HEK293T (cell line): ENCODE data around the gene FSD1L.

ENCODE experiments used
- CTCF ChIA-PET: fragments of 350-600 bp; formaldehyde crosslinking; extraction: SDS; loops from one replicate; lab custom pipeline; 2021; ENCODE audit warnings: antibody characterized with exemption, inconsistent platforms; lab: Yijun Ruan, JAX
- POLR2A ChIA-PET: fragments of 350-600 bp; formaldehyde crosslinking; extraction: SDS; loops from one replicate; lab custom pipeline; 2020; ENCODE audit warnings: antibody characterized with exemption, inconsistent platforms; lab: Yijun Ruan, JAX
- DNase-seq: peaks from one replicate; pipeline ENCODE4 v3.0.0; 2012; ENCODE audit warnings: mixed read lengths; ENCODE audit errors: extremely low spot score
- ARNT ChIP-seq: fragments of 450-650 bp; IDR thresholded peaks from 2 replicates; pipeline ENCODE4 v1.6.1; 2017; ENCODE audit warnings: mild to moderate bottlenecking
- BHLHE40 ChIP-seq: fragments of 450-650 bp; IDR thresholded peaks from 2 replicates; pipeline ENCODE4 v1.6.1; 2016; ENCODE audit warnings: mild to moderate bottlenecking, moderate library complexity, borderline replicate concordance
- CTBP1 ChIP-seq: fragments of 450-650 bp; IDR thresholded peaks from 2 replicates; pipeline ENCODE4 v1.6.1; 2016; ENCODE audit warnings: borderline replicate concordance
- ELF4 ChIP-seq: fragments of 450-650 bp; IDR thresholded peaks from 2 replicates; pipeline ENCODE4 v1.6.1; 2017; ENCODE audit warnings: antibody characterized with exemption
- FOXA1 ChIP-seq: fragments of 450-650 bp; IDR thresholded peaks from 2 replicates; pipeline ENCODE4 v1.6.1; 2016; ENCODE audit warnings: mild to moderate bottlenecking
- FOXK2 ChIP-seq: fragments of 450-650 bp; IDR thresholded peaks from 2 replicates; pipeline ENCODE4 v1.6.1; 2016; ENCODE audit warnings: mild to moderate bottlenecking
- FOXM1 ChIP-seq: fragments of 450-650 bp; IDR thresholded peaks from 2 replicates; pipeline ENCODE4 v1.6.1; 2017; ENCODE audit warnings: mild to moderate bottlenecking, borderline replicate concordance
- HDGF ChIP-seq: fragments of 450-650 bp; IDR thresholded peaks from 2 replicates; pipeline ENCODE4 v1.6.1; 2017; ENCODE audit warnings: antibody characterized with exemption, borderline replicate concordance
- L3MBTL2 ChIP-seq: fragments of 450-650 bp; conservative IDR thresholded peaks from 2 replicates; pipeline ENCODE4 v1.6.1; 2016; ENCODE audit warnings: mild to moderate bottlenecking
- LEF1 ChIP-seq: fragments of 450-650 bp; IDR thresholded peaks from 2 replicates; pipeline ENCODE4 v1.6.1; 2017; ENCODE audit warnings: mild to moderate bottlenecking, borderline replicate concordance
- NFRKB ChIP-seq: fragments of 450-650 bp; IDR thresholded peaks from 2 replicates; pipeline ENCODE4 v1.6.1; 2016; ENCODE audit warnings: mild to moderate bottlenecking, moderate library complexity
- PKNOX1 ChIP-seq: fragments of 450-650 bp; IDR thresholded peaks from 2 replicates; pipeline ENCODE4 v1.6.1; 2016
- SP1 ChIP-seq: fragments of 450-650 bp; IDR thresholded peaks from 2 replicates; pipeline ENCODE4 v1.6.1; 2017
- SUZ12 ChIP-seq: fragments of 450-650 bp; IDR thresholded peaks from 2 replicates; pipeline ENCODE4 v1.6.1; 2016; ENCODE audit warnings: mild to moderate bottlenecking
- TARDBP ChIP-seq: fragments of 450-650 bp; IDR thresholded peaks from 2 replicates; pipeline ENCODE4 v1.6.1; 2016
- ZNF384 ChIP-seq: fragments of 450-650 bp; IDR thresholded peaks from 2 replicates; pipeline ENCODE4 v1.6.1; 2016

The FSD1L gene

GRCh38 chr9:105452185-105452584 lies 4.4 kb downstream of the FSD1L start:
- DNase-seq, result no peak

GRCh38 chr9:105455836-105456475 lies 8.1 kb downstream of the FSD1L start:
- ChIA-PET CTCF (no interaction called here), POLR2A (no interaction called here)
- no peak for DNase-seq
- TF ChIP-seq ARNT (no peak), CTBP1 (no peak), L3MBTL2 (no peak), LEF1 (no peak), NFRKB (no peak), HDGF (no peak), BHLHE40 (no peak), TARDBP (no peak), PKNOX1 (no peak), FOXK2 (no peak), SUZ12 (no peak), FOXA1 (no peak), ZNF384 (no peak), ELF4 (no peak), SP1 (no peak), FOXM1 (no peak)

More at GRCh38 chr9:105452185-105452584, 4.4 kb downstream of the FSD1L start:
- ChIA-PET CTCF (no interaction called here), POLR2A (no interaction called here)
- TF ChIP-seq SP1, result no peak

GRCh38 chr9:105457560-105458294 lies 9.9 kb downstream of the FSD1L start:
- TF ChIP-seq HDGF (no peak), FOXA1 (no peak), ARNT (no peak), ZNF384 (no peak), NFRKB (no peak), CTBP1 (no peak), SP1 (no peak), BHLHE40 (no peak), PKNOX1 (no peak), ELF4 (no peak), FOXK2 (no peak), L3MBTL2 (no peak), SUZ12 (no peak), FOXM1 (no peak), LEF1 (no peak), TARDBP (no peak)
- DNase-seq, result no peak
- ChIA-PET CTCF (interaction anchor here (1.3 kb wide), 1 partner anchor 18 kb away, joined by 3 read pairs; no protein-coding TSS in a partner anchor), POLR2A (no interaction called here)

- DNase-seq, result no peak
- CTCF ChIA-PET, result interaction anchor here (1.3 kb wide), 1 partner anchor 17 kb away, joined by 3 read pairs; no protein-coding TSS in a partner anchor
Measured at GRCh38 chr9:105458404-105458803, 10.6 kb downstream of the FSD1L start.

GRCh38 chr9:105459336-105459735 lies 11.5 kb downstream of the FSD1L start:
- ChIA-PET CTCF (no interaction called here), POLR2A (no interaction called here)
- TF ChIP-seq LEF1 (no peak), CTBP1 (no peak), SP1 (no peak)
- no peak for DNase-seq

More at GRCh38 chr9:105458404-105458803, 10.6 kb downstream of the FSD1L start:
- POLR2A ChIA-PET, result no interaction called here
- TF ChIP-seq TARDBP, result no peak
- TF ChIP-seq ELF4, result no peak
- TF ChIP-seq PKNOX1, result no peak
- TF ChIP-seq CTBP1, result no peak
- TF ChIP-seq ARNT, result no peak
- TF ChIP-seq ZNF384, result no peak
- TF ChIP-seq NFRKB, result no peak
- no peak for TF ChIP-seq FOXM1
- no peak for TF ChIP-seq LEF1
- no peak for TF ChIP-seq SP1
- no peak for TF ChIP-seq HDGF
- no peak for TF ChIP-seq BHLHE40
- no peak for TF ChIP-seq SUZ12
- TF ChIP-seq FOXK2, result no peak

GRCh38 chr9:105466898-105467455 lies 19.1 kb downstream of the FSD1L start:
- ChIA-PET CTCF (no interaction called here), POLR2A (no interaction called here)
- no peak for DNase-seq
- TF ChIP-seq FOXA1, result no peak
- TF ChIP-seq L3MBTL2, result no peak
- TF ChIP-seq ZNF384, result no peak
- TF ChIP-seq CTBP1, result no peak
- TF ChIP-seq ELF4, result no peak
- no peak for TF ChIP-seq BHLHE40
- TF ChIP-seq SP1, result no peak
- TF ChIP-seq FOXM1, result no peak
- no peak for TF ChIP-seq HDGF
- TF ChIP-seq ARNT, result no peak
- no peak for TF ChIP-seq FOXK2
- TF ChIP-seq TARDBP, result no peak
